Measurements from ENCODE around the gene PABPN1. TPM values are rescaled to one million over a fixed set of nuclear protein-coding genes. Genes with fewer than 3 reads are reported as not detected.

PABPN1 gene
- polyA plus RNA-seq, 4 donors: 119 to 170 (median 147) TPM

DNA sequence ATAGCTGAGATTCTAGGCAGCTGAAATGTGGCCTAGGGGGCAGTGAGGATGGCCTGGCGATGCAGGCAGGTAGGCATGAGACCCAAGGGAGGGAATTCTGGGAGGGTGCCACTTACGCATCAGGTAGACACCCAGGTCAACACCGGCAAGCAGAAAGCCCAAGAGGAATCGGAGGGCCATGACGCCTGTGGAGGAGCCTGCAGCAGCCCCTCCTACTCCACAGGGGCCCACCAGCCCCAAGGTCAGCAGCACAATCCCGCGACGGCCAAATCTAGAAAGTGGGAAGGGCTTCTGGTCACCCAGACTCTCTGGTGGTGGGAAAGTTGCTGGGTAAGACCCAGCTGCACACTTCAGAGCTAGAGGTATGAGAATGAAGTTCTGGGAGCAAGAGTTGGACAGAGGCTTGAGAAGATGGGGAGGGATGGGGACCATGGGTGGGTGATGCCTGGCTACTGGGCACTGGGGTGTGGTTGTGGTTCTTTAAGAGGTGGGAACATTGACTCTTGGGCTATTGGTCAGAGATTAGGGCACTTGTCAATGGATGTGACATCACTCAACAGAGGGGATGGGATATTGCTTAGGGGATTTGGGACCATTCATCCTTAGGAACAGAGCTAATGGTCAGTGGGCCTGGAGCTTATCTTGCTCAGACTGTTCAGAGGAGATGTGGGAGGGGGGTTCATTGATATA is 28.0 kb downstream of the PABPN1 start:
- DNase-seq (no peak), FAIRE-seq (no peak)
- WGBS, 3 donors: 93 to 96% (median 94%) methylated on average over 8 of the region's 8 CpGs

DNA sequence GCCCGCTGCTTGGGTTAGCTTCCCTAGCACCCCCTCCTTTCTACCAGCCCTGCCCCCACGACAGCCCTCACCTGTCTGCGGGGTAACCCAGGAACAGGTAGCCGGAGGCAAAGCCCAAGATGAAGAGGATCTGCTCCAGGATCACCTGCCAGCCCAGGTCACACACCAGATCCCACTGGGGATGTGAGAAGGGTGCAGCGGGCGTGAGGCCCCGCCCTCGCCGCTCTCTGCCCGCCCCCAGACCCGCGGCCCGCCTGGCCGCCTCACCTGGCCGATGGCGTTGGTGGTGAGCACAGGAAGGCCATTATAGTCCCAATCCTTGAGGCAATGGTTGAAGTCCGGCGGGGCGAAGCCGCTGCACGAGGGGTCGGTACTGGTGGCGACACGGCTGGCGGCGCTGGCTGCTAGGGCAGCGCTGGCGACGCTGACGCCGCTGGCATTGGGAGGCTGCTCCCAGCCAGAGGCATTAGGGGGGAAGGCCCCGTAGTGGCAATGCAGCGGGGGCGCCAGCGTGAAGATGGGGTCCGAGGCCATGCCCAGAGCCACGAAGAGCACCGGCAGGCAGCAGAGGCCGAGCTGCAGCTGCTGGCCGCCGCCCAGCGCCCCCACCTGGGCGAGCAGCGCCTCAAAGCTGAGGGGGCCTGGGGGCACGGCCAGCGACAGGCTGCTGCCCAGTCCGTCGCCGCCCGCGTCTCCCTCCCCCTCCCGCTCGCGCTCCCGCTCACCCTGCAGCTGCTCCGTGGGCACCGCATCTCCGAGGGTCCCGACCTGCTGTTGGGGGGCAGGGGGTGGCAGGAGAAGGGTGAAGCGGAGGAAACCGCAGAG is 30.6 kb downstream of the PABPN1 start:
- no peaks in the 10 kb centered on the region for H3K9me3 ChIP-seq (ENCODE audit: control insufficient read depth in 2 of 2, insufficient read depth in 1 of 2, low read depth in 1 of 2, low read length in 1 of 2)
- peaks cover 0 to 24% (median 4%) of the 10 kb centered on the region in 3 donors for H3K27me3 ChIP-seq (ENCODE audit: control insufficient read depth in 3 of 3, insufficient read depth in 3 of 3, low read length in 3 of 3)
- peaks cover 0 to 22% (median 0%) of the 10 kb centered on the region in 3 donors for H3K36me3 ChIP-seq (ENCODE audit: control insufficient read depth in 3 of 3, insufficient read depth in 2 of 3, low read depth in 1 of 3, low read length in 3 of 3)
- 11 to 14% (median 12%) methylated on average over 40 to 61 of the region's 61 CpGs for WGBS, 3 donors
- DNase-seq (peak in 1 of 2 donors; percentile 51), FAIRE-seq (no peak)
- H3K27ac ChIP-seq (ENCODE audit: low read depth in 1 of 3, low read length in 2 of 3): peak overlapping the region in 1 of 3 donors; percentile 53
- H3K4me1 ChIP-seq (ENCODE audit: control insufficient read depth in 3 of 3, insufficient read depth in 2 of 3, low read depth in 1 of 3, low read length in 2 of 3): peaks cover 0 to 9% (median 0%) of the 10 kb centered on the region in 3 donors
- peak overlapping the region; percentile 24 to 61 (median 43) for H3K4me3 ChIP-seq (ENCODE audit: low read depth in 1 of 3, low read length in 3 of 3)

More for the DNA sequence above, 28.0 kb downstream of the PABPN1 start:
- Histone ChIP-seq H3K36me3 (ENCODE audit: control insufficient read depth in 3 of 3, insufficient read depth in 2 of 3, low read depth in 1 of 3, low read length in 3 of 3) (peaks cover 0 to 21% (median 0%) of the 10 kb centered on the region in 3 donors), H3K4me1 (ENCODE audit: control insufficient read depth in 3 of 3, insufficient read depth in 2 of 3, low read depth in 1 of 3, low read length in 2 of 3) (peaks cover 0 to 9% (median 0%) of the 10 kb centered on the region in 3 donors), H3K27me3 (ENCODE audit: control insufficient read depth in 3 of 3, insufficient read depth in 3 of 3, low read length in 3 of 3) (peaks cover 0 to 22% (median 4%) of the 10 kb centered on the region in 3 donors), H3K4me3 (ENCODE audit: low read depth in 1 of 3, low read length in 3 of 3) (no peak overlapping the region), H3K27ac (ENCODE audit: low read depth in 1 of 3, low read length in 2 of 3) (no peak overlapping the region), H3K9me3 (ENCODE audit: control insufficient read depth in 2 of 2, insufficient read depth in 1 of 2, low read depth in 1 of 2, low read length in 1 of 2) (no peaks in the 10 kb centered on the region)

DNA sequence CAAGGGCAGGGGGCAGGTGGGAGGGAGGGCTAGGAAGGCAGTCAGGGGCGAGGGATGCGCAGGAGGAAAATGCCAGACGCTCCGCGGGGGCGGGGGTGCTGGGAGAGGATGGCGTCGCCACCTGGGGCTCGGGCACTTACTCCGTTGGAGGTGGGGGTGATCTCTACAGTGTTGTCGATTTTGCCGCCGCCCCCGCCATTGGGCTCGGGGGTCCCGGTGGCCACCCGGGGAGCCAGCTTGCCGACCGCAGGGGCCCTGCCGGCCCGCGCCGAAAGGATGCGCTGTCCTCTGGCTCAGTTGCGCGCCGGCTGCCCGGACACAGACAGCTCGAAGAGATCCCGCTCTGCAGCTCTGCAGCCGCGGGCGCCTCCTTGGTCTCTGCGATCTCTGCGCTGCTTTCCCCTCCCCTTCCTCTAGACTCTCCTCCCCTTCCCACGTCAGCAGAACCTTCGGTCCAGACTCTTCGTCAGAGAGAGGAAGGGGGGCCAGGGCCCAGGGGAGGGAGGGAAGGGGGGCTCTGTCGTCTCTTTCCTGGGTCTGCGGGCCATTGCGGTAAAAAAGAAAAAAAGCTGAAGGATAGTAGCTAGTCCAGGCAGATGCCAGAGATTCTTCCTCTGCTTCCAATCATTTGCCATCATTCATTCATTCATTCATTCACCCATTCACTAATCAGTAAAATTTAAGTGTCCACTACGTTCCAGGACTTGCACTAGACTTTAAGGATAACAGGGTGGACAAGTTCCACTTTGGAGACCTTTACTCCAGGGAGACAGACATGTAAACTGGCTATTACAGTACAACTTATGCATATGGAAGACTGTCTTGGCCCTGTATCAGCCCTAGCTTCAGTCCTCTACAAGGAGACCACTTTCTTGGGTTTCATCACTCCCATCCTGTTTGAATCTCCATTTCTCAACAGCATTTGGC is 31.5 kb downstream of the PABPN1 start, which contains the start of gene SLC22A17:
TSS of gene SLC22A17 (minus strand) at position 382 of the 927 bp plus-strand sequence.
- Histone ChIP-seq H3K27me3 (ENCODE audit: control insufficient read depth in 3 of 3, insufficient read depth in 3 of 3, low read length in 3 of 3) (peaks cover 0 to 24% (median 7%) of the 10 kb centered on the region in 3 donors), H3K36me3 (ENCODE audit: control insufficient read depth in 3 of 3, insufficient read depth in 2 of 3, low read depth in 1 of 3, low read length in 3 of 3) (peaks cover 0 to 19% (median 0%) of the 10 kb centered on the region in 3 donors), H3K27ac (ENCODE audit: low read depth in 1 of 3, low read length in 2 of 3) (peak within 1 kb of the TSS in 1 of 3 donors; percentile 53), H3K4me3 (ENCODE audit: low read depth in 1 of 3, low read length in 3 of 3) (peak within 1 kb of the TSS; percentile 24 to 61 (median 43)), H3K9me3 (ENCODE audit: control insufficient read depth in 2 of 2, insufficient read depth in 1 of 2, low read depth in 1 of 2, low read length in 1 of 2) (no peaks in the 10 kb centered on the region), H3K4me1 (ENCODE audit: control insufficient read depth in 3 of 3, insufficient read depth in 2 of 3, low read depth in 1 of 3, low read length in 2 of 3) (peaks cover 0 to 9% (median 0%) of the 10 kb centered on the region in 3 donors)
- DNase-seq (peak; percentile 39 to 89), FAIRE-seq (no peak)
- 1 to 2% (median 1%) methylated on average over 38 to 42 of the region's 42 CpGs for WGBS, 3 donors

DNA sequence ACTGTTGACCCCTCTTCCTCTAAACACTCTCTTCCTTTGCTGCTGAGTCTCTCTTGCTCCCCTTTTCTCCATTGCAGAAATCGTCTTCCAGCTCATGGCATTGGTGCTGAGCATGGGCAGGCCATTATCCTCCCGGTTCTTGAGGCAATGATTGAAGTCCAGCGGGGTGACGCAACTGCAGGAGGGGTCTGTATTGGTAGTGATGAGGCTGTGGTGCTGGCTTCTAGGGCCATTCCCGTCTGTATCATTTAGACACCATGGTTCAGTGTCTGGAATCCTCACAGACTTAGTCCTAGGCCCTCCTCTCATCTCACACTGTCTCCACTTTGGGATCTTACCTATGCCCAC is 32.1 kb downstream of the PABPN1 start:
- no peak overlapping the region for H3K4me3 ChIP-seq (ENCODE audit: low read depth in 1 of 3, low read length in 3 of 3)
- DNase-seq (no peak), FAIRE-seq (no peak)
- WGBS, 3 donors: 68 to 71% (median 70%) methylated on average over 5 of the region's 5 CpGs
- peaks cover 0 to 16% (median 0%) of the 10 kb centered on the region in 3 donors for H3K36me3 ChIP-seq (ENCODE audit: control insufficient read depth in 3 of 3, insufficient read depth in 2 of 3, low read depth in 1 of 3, low read length in 3 of 3)
- H3K4me1 ChIP-seq (ENCODE audit: control insufficient read depth in 3 of 3, insufficient read depth in 2 of 3, low read depth in 1 of 3, low read length in 2 of 3): peaks cover 0 to 9% (median 0%) of the 10 kb centered on the region in 3 donors
- H3K9me3 ChIP-seq (ENCODE audit: control insufficient read depth in 2 of 2, insufficient read depth in 1 of 2, low read depth in 1 of 2, low read length in 1 of 2): no peaks in the 10 kb centered on the region
- H3K27me3 ChIP-seq (ENCODE audit: control insufficient read depth in 3 of 3, insufficient read depth in 3 of 3, low read length in 3 of 3): peaks cover 0 to 24% (median 7%) of the 10 kb centered on the region in 3 donors
- H3K27ac ChIP-seq (ENCODE audit: low read depth in 1 of 3, low read length in 2 of 3): no peak overlapping the region

DNA sequence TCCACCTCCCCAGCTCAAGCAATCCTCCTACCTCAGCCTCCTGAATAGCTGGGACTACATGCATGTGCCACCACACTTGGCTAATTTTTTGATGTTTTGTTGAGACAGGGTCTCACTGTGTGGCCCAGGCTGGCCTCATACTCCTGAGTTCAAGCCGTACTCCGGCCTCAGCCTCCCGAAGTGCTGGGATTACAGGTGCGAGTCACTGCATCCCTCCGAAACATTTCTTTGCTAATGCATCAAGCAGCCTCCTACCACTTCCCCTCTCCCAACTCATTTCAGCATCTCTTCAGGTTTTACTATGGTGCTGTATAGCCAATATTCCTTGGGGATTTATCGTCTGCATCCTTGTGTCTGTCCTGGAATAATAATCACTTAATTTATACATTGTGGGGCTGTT is 33.7 kb downstream of the PABPN1 start:
- FAIRE-seq: no peak
- Histone ChIP-seq H3K27me3 (ENCODE audit: control insufficient read depth in 3 of 3, insufficient read depth in 3 of 3, low read length in 3 of 3) (peaks cover 0 to 24% (median 7%) of the 10 kb centered on the region in 3 donors), H3K9me3 (ENCODE audit: control insufficient read depth in 2 of 2, insufficient read depth in 1 of 2, low read depth in 1 of 2, low read length in 1 of 2) (no peaks in the 10 kb centered on the region), H3K36me3 (ENCODE audit: control insufficient read depth in 3 of 3, insufficient read depth in 2 of 3, low read depth in 1 of 3, low read length in 3 of 3) (peaks cover 0 to 24% (median 0%) of the 10 kb centered on the region in 3 donors), H3K4me1 (ENCODE audit: control insufficient read depth in 3 of 3, insufficient read depth in 2 of 3, low read depth in 1 of 3, low read length in 2 of 3) (peaks cover 0 to 9% (median 0%) of the 10 kb centered on the region in 3 donors), H3K27ac (ENCODE audit: low read depth in 1 of 3, low read length in 2 of 3) (no peak overlapping the region), H3K4me3 (ENCODE audit: low read depth in 1 of 3, low read length in 3 of 3) (no peak overlapping the region)
- 78 to 87% (median 85%) methylated on average over 6 of the region's 6 CpGs for WGBS, 3 donors
- no peak for DNase-seq

DNA sequence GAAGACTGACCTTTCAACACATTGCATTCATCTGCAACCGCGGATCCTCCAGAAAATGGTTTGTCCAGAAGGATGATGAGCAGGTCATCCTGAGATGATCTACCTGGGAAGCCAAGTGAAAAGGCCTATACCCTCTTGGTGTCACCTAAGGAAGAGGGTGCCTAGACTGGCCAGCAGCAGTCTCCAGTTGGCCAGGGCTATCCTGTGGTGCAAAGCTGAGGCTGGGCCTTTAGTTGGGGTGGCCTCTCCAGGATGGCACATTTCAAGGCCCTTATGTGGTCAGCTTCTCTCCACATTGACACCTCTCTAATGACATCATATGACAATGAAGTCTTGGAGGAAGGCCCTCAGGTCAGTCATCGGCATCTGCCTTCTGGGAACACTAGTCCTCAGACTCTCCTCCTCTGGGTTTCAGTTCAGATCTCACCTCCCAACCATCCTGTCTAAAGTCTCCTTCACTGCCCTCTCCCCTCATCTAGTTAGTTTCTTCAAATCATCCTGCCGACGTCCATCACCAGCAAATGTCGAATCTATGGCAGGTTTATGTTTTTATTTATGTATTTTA is 34.7 kb downstream of the PABPN1 start:
- FAIRE-seq: no peak
- WGBS, 3 donors: 85 to 95% (median 90%) methylated on average over 6 of the region's 6 CpGs
- H3K27ac ChIP-seq (ENCODE audit: low read depth in 1 of 3, low read length in 2 of 3): no peak overlapping the region
- H3K36me3 ChIP-seq (ENCODE audit: control insufficient read depth in 3 of 3, insufficient read depth in 2 of 3, low read depth in 1 of 3, low read length in 3 of 3): peaks cover 0 to 30% (median 0%) of the 10 kb centered on the region in 3 donors
- H3K4me3 ChIP-seq (ENCODE audit: low read depth in 1 of 3, low read length in 3 of 3): no peak overlapping the region
- H3K27me3 ChIP-seq (ENCODE audit: control insufficient read depth in 3 of 3, insufficient read depth in 3 of 3, low read length in 3 of 3): peaks cover 0 to 21% (median 7%) of the 10 kb centered on the region in 3 donors
- DNase-seq: no peak
- H3K9me3 ChIP-seq (ENCODE audit: control insufficient read depth in 2 of 2, insufficient read depth in 1 of 2, low read depth in 1 of 2, low read length in 1 of 2): no peaks in the 10 kb centered on the region
- H3K4me1 ChIP-seq (ENCODE audit: control insufficient read depth in 3 of 3, insufficient read depth in 2 of 3, low read depth in 1 of 3, low read length in 2 of 3): peaks cover 0 to 9% (median 0%) of the 10 kb centered on the region in 3 donors

DNA sequence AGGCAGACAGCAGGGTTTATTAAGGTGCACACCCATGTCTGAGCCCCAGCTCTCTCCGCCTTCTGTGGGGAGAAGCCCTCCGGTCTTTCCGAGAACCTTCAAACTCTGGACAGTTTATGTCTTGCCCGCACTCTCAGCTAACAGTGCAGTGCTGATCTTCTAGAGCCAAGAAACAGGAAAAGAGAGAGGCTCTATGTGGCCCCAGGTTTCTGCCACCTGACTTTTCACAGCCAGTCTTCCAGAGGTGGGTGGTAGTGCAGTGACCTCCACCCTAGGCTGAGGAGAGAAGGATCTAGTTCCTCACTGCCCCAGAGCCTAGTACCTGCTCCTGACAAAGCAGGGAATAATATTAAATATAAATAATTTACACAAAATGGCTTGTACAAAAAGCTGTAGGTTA is 35.4 kb downstream of the PABPN1 start:
- DNase-seq: no peak

More for the DNA sequence above, 35.4 kb downstream of the PABPN1 start:
- Histone ChIP-seq H3K4me1 (ENCODE audit: control insufficient read depth in 3 of 3, insufficient read depth in 2 of 3, low read depth in 1 of 3, low read length in 2 of 3) (peaks cover 0 to 5% (median 0%) of the 10 kb centered on the region in 3 donors), H3K36me3 (ENCODE audit: control insufficient read depth in 3 of 3, insufficient read depth in 2 of 3, low read depth in 1 of 3, low read length in 3 of 3) (peaks cover 0 to 30% (median 0%) of the 10 kb centered on the region in 3 donors), H3K27me3 (ENCODE audit: control insufficient read depth in 3 of 3, insufficient read depth in 3 of 3, low read length in 3 of 3) (peaks cover 0 to 14% (median 7%) of the 10 kb centered on the region in 3 donors), H3K4me3 (ENCODE audit: low read depth in 1 of 3, low read length in 3 of 3) (no peak overlapping the region), H3K9me3 (ENCODE audit: control insufficient read depth in 2 of 2, insufficient read depth in 1 of 2, low read depth in 1 of 2, low read length in 1 of 2) (no peaks in the 10 kb centered on the region), H3K27ac (ENCODE audit: low read depth in 1 of 3, low read length in 2 of 3) (no peak overlapping the region)
- no peak for FAIRE-seq
- WGBS, 3 donors: 92 to 100% (median 95%) methylated on average over 4 of the region's 4 CpGs

Measured in small intestine (tissue), 7 donors.